ENCODE results near the gene ENPP1. TPM values are rescaled to one million over a fixed set of nuclear protein-coding genes. Genes with fewer than 3 reads are reported as not detected.

Gene ENPP1
- total RNA-seq, 1 experiment from 2014 or later, result 1.1 TPM

DNA sequence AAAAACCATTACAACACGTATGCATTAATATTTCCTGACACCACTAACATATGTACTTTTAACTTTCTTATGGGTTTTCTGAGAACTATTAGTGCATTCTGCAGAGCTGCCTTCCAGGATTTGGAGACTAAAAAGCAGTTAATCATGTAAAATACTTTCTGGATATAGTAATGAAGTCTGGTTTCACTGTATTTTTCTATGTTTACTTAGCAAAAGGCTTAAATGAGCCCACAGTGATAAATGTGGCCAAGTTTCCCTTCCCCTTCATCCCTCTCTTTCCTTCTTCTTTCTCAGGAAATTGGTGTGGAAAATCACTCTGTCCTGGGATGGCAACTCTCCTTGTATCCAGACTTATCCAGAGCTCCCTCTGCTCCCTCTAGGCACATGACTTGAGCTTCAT, 29.7 kb upstream of the ENPP1 start:
- no peaks in the 10 kb centered on the region for H3K4me1 ChIP-seq (ENCODE audit: low read length)
- H3K36me3 ChIP-seq (ENCODE audit: insufficient read depth, low read length), result no peaks in the 10 kb centered on the region
- H3K9me2 ChIP-seq (replicated peaks; ENCODE audit: insufficient read depth, low read length), result no peaks in the 10 kb centered on the region
- no peaks in the 10 kb centered on the region for H3K79me2 ChIP-seq (ENCODE audit: low read length)
- no peaks in the 10 kb centered on the region for H4K20me1 ChIP-seq (ENCODE audit: insufficient read depth, low read depth, low read length)
- H3K4me3 ChIP-seq (ENCODE audit: low read length), result no peak overlapping the region
- no peaks in the 10 kb centered on the region for H3K27me3 ChIP-seq (ENCODE audit: low read length)
- no peak overlapping the region for H3K4me2 ChIP-seq (ENCODE audit: low read depth, low read length, poor library complexity, severe bottlenecking)
- no peaks in the 10 kb centered on the region for H3K9me3 ChIP-seq (ENCODE audit: low read length)
- H2AFZ ChIP-seq (ENCODE audit: low read length), result no peak overlapping the region
- H3K27ac ChIP-seq (ENCODE audit: low read length), result no peak overlapping the region
- H3K9ac ChIP-seq (ENCODE audit: low read length), result no peak overlapping the region
- DNase-seq, result no peak

DNA sequence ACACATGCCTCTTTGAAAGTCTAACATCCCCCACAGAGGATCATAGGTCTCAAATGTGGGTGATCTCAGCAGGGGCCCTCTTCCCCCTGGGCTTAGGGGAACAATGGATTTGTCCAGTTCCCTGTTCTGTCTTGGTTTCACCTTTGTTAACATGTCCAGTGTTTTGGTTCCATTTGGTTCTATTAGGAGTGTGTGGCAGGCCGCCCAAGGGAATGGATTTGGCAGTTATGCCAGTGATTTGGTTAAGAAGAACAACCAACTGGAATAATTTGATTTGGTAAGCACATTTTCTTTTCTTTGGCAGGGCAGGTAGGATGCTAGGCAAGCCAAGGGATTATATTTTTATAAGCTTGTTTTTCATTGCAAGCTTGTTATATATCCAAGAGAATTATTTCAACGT, 28.5 kb upstream of the ENPP1 start:
- no peaks in the 10 kb centered on the region for H3K9me3 ChIP-seq (ENCODE audit: low read length)
- no peak for DNase-seq
- H3K4me3 ChIP-seq (ENCODE audit: low read length), result no peak overlapping the region
- no peak overlapping the region for H3K27ac ChIP-seq (ENCODE audit: low read length)
- H3K36me3 ChIP-seq (ENCODE audit: insufficient read depth, low read length), result no peaks in the 10 kb centered on the region
- no peak overlapping the region for H3K9ac ChIP-seq (ENCODE audit: low read length)
- H4K20me1 ChIP-seq (ENCODE audit: insufficient read depth, low read depth, low read length), result no peaks in the 10 kb centered on the region
- H3K27me3 ChIP-seq (ENCODE audit: low read length), result no peaks in the 10 kb centered on the region
- no peak overlapping the region for H2AFZ ChIP-seq (ENCODE audit: low read length)
- no peaks in the 10 kb centered on the region for H3K4me1 ChIP-seq (ENCODE audit: low read length)
- H3K9me2 ChIP-seq (replicated peaks; ENCODE audit: insufficient read depth, low read length), result no peaks in the 10 kb centered on the region
- H3K4me2 ChIP-seq (ENCODE audit: low read depth, low read length, poor library complexity, severe bottlenecking), result no peak overlapping the region
- H3K79me2 ChIP-seq (ENCODE audit: low read length), result no peaks in the 10 kb centered on the region

DNA sequence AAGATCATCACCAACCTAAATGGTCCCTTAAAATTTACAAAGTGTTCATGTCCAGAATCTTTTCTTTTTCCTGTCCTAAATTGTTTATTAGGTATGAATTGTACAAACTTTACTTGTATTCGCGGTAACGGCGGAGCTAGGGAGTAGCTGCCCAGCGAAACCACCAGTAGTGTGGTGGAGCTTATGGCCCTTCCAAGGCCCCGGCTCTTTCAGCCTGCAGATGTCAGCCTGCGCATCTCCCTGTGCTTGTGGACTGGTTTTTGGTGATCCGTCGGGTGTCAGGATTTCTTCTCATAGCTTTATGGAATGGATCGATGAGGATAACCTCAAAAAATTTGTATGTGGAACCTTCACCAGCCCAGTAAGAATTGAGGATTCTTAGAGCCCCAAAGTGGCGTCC, 27.2 kb upstream of the ENPP1 start:
- Histone ChIP-seq H4K20me1 (ENCODE audit: insufficient read depth, low read depth, low read length) (no peaks in the 10 kb centered on the region), H3K9me3 (ENCODE audit: low read length) (no peaks in the 10 kb centered on the region), H3K4me1 (ENCODE audit: low read length) (no peaks in the 10 kb centered on the region), H3K27ac (ENCODE audit: low read length) (no peak overlapping the region), H3K27me3 (ENCODE audit: low read length) (no peaks in the 10 kb centered on the region), H3K4me2 (ENCODE audit: low read depth, low read length, poor library complexity, severe bottlenecking) (no peak overlapping the region), H3K4me3 (ENCODE audit: low read length) (no peak overlapping the region), H3K9ac (ENCODE audit: low read length) (no peak overlapping the region), H3K9me2 (replicated peaks; ENCODE audit: insufficient read depth, low read length) (no peaks in the 10 kb centered on the region), H2AFZ (ENCODE audit: low read length) (no peak overlapping the region), H3K36me3 (ENCODE audit: insufficient read depth, low read length) (no peaks in the 10 kb centered on the region), H3K79me2 (ENCODE audit: low read length) (no peaks in the 10 kb centered on the region)
- no peak for DNase-seq

DNA sequence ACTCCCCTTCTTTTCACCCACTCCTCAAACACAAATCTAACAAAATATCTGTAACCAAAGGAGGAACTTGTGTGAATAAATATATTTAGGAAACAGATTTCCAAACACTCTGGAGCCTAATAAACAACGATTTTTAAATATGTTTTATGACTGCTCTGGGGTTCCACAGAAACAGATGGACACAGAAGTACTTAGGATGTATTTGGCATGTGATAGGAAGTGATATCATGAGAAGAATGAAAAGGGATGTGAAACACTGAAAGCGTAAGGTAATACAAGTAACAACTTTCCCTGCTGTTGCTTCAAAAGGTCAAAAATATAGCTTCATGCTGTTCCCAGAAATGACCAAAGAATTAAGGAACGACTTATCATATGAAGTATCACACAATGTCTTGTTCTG, 26.1 kb upstream of the ENPP1 start:
- Histone ChIP-seq H2AFZ (ENCODE audit: low read length) (no peak overlapping the region), H3K9me3 (ENCODE audit: low read length) (no peaks in the 10 kb centered on the region), H3K4me2 (ENCODE audit: low read depth, low read length, poor library complexity, severe bottlenecking) (no peak overlapping the region), H4K20me1 (ENCODE audit: insufficient read depth, low read depth, low read length) (no peaks in the 10 kb centered on the region), H3K27me3 (ENCODE audit: low read length) (no peaks in the 10 kb centered on the region), H3K27ac (ENCODE audit: low read length) (no peak overlapping the region), H3K9me2 (replicated peaks; ENCODE audit: insufficient read depth, low read length) (no peaks in the 10 kb centered on the region), H3K79me2 (ENCODE audit: low read length) (no peaks in the 10 kb centered on the region), H3K4me1 (ENCODE audit: low read length) (no peaks in the 10 kb centered on the region), H3K9ac (ENCODE audit: low read length) (no peak overlapping the region), H3K36me3 (ENCODE audit: insufficient read depth, low read length) (no peaks in the 10 kb centered on the region), H3K4me3 (ENCODE audit: low read length) (no peak overlapping the region)
- no peak for DNase-seq

DNA sequence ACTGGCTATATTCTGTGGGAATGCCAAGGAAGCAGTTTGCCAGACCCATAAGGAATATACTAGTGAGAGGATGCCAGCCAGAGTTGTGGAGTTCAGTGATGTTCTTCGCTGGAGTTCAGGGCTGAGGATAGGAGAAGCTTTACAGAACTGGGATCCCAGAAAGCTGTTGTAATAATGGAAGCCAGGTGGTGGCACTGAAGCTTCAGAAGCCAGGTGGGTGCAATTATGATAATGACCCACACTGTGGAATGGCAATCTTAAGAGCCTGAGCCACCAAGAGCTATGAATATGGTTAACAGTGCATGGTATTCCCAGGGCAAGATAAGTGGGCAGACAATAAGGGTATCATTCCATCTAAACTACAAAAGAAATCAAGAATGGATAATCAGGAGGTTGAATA, 25.1 kb upstream of the ENPP1 start:
- no peak overlapping the region for H3K4me3 ChIP-seq (ENCODE audit: low read length)
- H3K27me3 ChIP-seq (ENCODE audit: low read length), result no peaks in the 10 kb centered on the region
- no peak overlapping the region for H3K4me2 ChIP-seq (ENCODE audit: low read depth, low read length, poor library complexity, severe bottlenecking)
- H3K9ac ChIP-seq (ENCODE audit: low read length), result no peak overlapping the region
- no peak overlapping the region for H3K27ac ChIP-seq (ENCODE audit: low read length)
- peak; percentile 47 for DNase-seq
- no peaks in the 10 kb centered on the region for H3K79me2 ChIP-seq (ENCODE audit: low read length)
- H3K9me2 ChIP-seq (replicated peaks; ENCODE audit: insufficient read depth, low read length), result no peaks in the 10 kb centered on the region
- no peaks in the 10 kb centered on the region for H3K9me3 ChIP-seq (ENCODE audit: low read length)
- no peaks in the 10 kb centered on the region for H4K20me1 ChIP-seq (ENCODE audit: insufficient read depth, low read depth, low read length)
- no peaks in the 10 kb centered on the region for H3K4me1 ChIP-seq (ENCODE audit: low read length)
- no peak overlapping the region for H2AFZ ChIP-seq (ENCODE audit: low read length)
- no peaks in the 10 kb centered on the region for H3K36me3 ChIP-seq (ENCODE audit: insufficient read depth, low read length)

DNA sequence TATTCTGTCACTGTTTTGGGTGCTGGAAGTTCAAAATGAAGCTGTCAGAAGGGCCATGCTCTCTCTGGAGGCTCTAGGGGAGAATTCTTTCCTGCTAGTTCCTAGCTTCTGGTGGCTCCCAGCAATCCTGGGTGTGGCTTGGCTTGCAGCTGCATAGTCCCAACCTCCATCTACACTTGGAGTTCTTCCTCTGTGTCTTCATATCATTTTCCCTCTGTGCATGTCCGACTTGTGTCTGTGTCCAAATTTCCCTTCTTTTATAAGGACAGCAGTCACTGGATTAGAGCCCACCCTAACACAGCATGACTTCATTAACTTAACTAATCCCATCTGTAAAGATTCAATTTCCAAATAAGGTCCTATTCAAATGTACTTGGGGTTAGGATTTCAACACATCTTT, 23.3 kb upstream of the ENPP1 start:
- Histone ChIP-seq H3K9me2 (replicated peaks; ENCODE audit: insufficient read depth, low read length) (no peaks in the 10 kb centered on the region), H3K4me2 (ENCODE audit: low read depth, low read length, poor library complexity, severe bottlenecking) (no peak overlapping the region), H4K20me1 (ENCODE audit: insufficient read depth, low read depth, low read length) (no peaks in the 10 kb centered on the region), H3K4me3 (ENCODE audit: low read length) (no peak overlapping the region), H3K9ac (ENCODE audit: low read length) (no peak overlapping the region), H3K27me3 (ENCODE audit: low read length) (no peaks in the 10 kb centered on the region), H3K36me3 (ENCODE audit: insufficient read depth, low read length) (no peaks in the 10 kb centered on the region), H2AFZ (ENCODE audit: low read length) (no peak overlapping the region), H3K9me3 (ENCODE audit: low read length) (no peaks in the 10 kb centered on the region), H3K4me1 (ENCODE audit: low read length) (no peaks in the 10 kb centered on the region), H3K27ac (ENCODE audit: low read length) (no peak overlapping the region), H3K79me2 (ENCODE audit: low read length) (no peaks in the 10 kb centered on the region)
- DNase-seq, result no peak

DNA sequence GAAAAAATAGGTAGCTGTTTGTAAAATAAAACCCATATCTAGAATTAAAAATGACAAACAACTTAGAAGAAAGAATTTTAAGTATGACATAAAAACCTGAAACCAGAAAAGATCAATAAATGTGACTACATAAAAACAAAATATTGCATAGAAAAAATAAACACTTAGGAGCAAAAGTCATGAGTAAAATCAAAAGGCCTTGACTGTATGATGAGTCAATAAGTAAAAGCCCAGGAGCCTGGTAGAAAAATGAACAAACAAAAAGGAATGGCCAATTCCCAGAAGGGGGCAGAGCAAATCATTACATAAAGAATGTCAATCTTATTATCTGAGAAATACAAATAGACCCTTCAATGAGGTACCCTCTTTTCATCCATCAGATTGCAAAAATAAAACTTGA, 20.7 kb upstream of the ENPP1 start:
- H3K79me2 ChIP-seq (ENCODE audit: low read length), result no peaks in the 10 kb centered on the region
- no peaks in the 10 kb centered on the region for H3K4me1 ChIP-seq (ENCODE audit: low read length)
- H3K27ac ChIP-seq (ENCODE audit: low read length), result no peak overlapping the region
- no peak overlapping the region for H3K4me3 ChIP-seq (ENCODE audit: low read length)
- H4K20me1 ChIP-seq (ENCODE audit: insufficient read depth, low read depth, low read length), result no peaks in the 10 kb centered on the region
- no peak overlapping the region for H2AFZ ChIP-seq (ENCODE audit: low read length)
- H3K27me3 ChIP-seq (ENCODE audit: low read length), result no peaks in the 10 kb centered on the region
- no peaks in the 10 kb centered on the region for H3K9me3 ChIP-seq (ENCODE audit: low read length)
- H3K36me3 ChIP-seq (ENCODE audit: insufficient read depth, low read length), result no peaks in the 10 kb centered on the region
- H3K9me2 ChIP-seq (replicated peaks; ENCODE audit: insufficient read depth, low read length), result no peaks in the 10 kb centered on the region
- no peak for DNase-seq
- H3K4me2 ChIP-seq (ENCODE audit: low read depth, low read length, poor library complexity, severe bottlenecking), result no peak overlapping the region
- H3K9ac ChIP-seq (ENCODE audit: low read length), result no peak overlapping the region

DNA sequence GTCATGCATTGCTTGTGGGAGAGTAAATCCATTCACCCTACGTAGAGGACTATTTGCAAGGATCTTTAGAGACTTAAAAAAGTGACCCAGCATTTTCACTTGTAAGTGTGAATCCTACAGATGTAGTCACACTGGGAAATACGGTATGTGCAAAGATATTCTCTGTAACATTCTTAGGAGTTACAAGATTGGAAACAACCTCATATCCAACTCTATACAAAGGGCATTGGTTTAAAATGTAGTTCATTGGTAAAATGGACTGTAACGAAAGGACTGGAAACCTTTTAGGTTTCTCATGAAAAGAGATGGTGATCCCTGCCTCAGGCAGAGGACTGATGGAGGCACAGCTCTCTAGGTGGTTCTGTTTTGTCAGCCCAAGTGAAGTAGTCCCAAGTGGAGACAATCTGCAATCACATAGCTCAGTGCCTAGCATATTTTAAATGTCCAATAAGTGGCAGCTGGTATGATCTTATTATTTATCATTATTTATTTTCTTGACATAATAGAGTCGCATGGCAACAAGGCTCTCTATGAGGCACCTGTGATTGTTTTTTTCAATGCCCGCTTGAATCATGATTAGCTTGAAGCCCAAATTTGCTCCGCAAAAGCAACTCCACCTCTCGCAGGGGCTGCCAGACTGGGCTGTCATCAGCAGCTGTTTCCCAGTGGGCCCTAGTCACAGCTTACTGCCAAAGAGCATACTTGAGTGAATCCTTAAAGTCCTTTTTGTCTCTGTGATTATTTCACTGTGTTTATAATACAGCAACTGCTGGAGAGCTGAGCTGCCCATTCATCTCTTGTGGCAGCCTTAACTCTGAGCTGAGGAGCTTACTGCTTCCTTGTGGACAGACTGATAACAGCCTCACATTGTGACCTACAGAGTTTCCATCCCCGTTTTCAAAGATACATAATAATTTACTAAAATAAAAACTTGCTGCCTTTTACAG, 19.8 kb upstream of the ENPP1 start:
- no peak for DNase-seq
- Histone ChIP-seq H3K27ac (ENCODE audit: low read length) (no peak overlapping the region), H4K20me1 (ENCODE audit: insufficient read depth, low read depth, low read length) (no peaks in the 10 kb centered on the region), H3K9ac (ENCODE audit: low read length) (no peak overlapping the region), H3K4me3 (ENCODE audit: low read length) (no peak overlapping the region), H3K4me1 (ENCODE audit: low read length) (no peaks in the 10 kb centered on the region), H3K79me2 (ENCODE audit: low read length) (no peaks in the 10 kb centered on the region), H2AFZ (ENCODE audit: low read length) (no peak overlapping the region), H3K27me3 (ENCODE audit: low read length) (no peaks in the 10 kb centered on the region), H3K4me2 (ENCODE audit: low read depth, low read length, poor library complexity, severe bottlenecking) (no peak overlapping the region), H3K9me2 (replicated peaks; ENCODE audit: insufficient read depth, low read length) (no peaks in the 10 kb centered on the region), H3K36me3 (ENCODE audit: insufficient read depth, low read length) (no peaks in the 10 kb centered on the region), H3K9me3 (ENCODE audit: low read length) (no peaks in the 10 kb centered on the region)

Data from Karpas-422 (cell line).